HEK293 (cell line): ENCODE data around the gene SIRT7.

ENCODE experiments used
- INSM2 ChIP-seq: fragments of 450-650 bp; formaldehyde crosslinking; IDR thresholded peaks from 2 replicates; pipeline ENCODE4 v1.5.1; 2016; ENCODE audit warnings: missing biosample characterization, missing genetic modification characterization
- KLF10 ChIP-seq: fragments of 450-650 bp; IDR thresholded peaks from 2 replicates; pipeline ENCODE4 v1.5.1; 2018; ENCODE audit warnings: missing biosample characterization, mild to moderate bottlenecking, missing genetic modification characterization
- MZF1 ChIP-seq: fragments of 450-650 bp; formaldehyde crosslinking; IDR thresholded peaks from 2 replicates; pipeline ENCODE4 v1.5.1; 2017; ENCODE audit warnings: missing biosample characterization, missing genetic modification characterization, borderline replicate concordance
- PRDM10 ChIP-seq: fragments of 450-650 bp; formaldehyde crosslinking; IDR thresholded peaks from 2 replicates; pipeline ENCODE4 v1.5.1; 2016; ENCODE audit warnings: missing biosample characterization, missing genetic modification characterization
- SP3 ChIP-seq: fragments of 450-650 bp; formaldehyde crosslinking; IDR thresholded peaks from 2 replicates; pipeline ENCODE4 v1.5.1; 2016; ENCODE audit warnings: missing biosample characterization, missing genetic modification characterization
- SP7 ChIP-seq: fragments of 450-650 bp; formaldehyde crosslinking; IDR thresholded peaks from 2 replicates; pipeline ENCODE4 v1.5.1; 2016; ENCODE audit warnings: missing biosample characterization, missing genetic modification characterization
- YY1 ChIP-seq: fragments of 450-650 bp; formaldehyde crosslinking; IDR thresholded peaks from 2 replicates; pipeline ENCODE4 v1.5.1; 2018; ENCODE audit warnings: missing biosample characterization, missing genetic modification characterization
- ZBTB1 ChIP-seq: fragments of 450-650 bp; formaldehyde crosslinking; IDR thresholded peaks from 2 replicates; pipeline ENCODE4 v1.5.1; 2016; ENCODE audit warnings: missing biosample characterization, missing genetic modification characterization
- ZBTB11 ChIP-seq: fragments of 450-650 bp; formaldehyde crosslinking; conservative IDR thresholded peaks from 2 replicates; pipeline ENCODE4 v1.5.1; 2016; ENCODE audit warnings: low read depth, missing biosample characterization, missing genetic modification characterization
- ZFP3 ChIP-seq: fragments of 450-650 bp; formaldehyde crosslinking; IDR thresholded peaks from 2 replicates; pipeline ENCODE4 v1.5.1; 2016; ENCODE audit warnings: low read depth, missing biosample characterization, missing genetic modification characterization
- ZNF112 ChIP-seq: fragments of 450-650 bp; formaldehyde crosslinking; IDR thresholded peaks from 2 replicates; pipeline ENCODE4 v1.5.0; 2017; ENCODE audit warnings: missing biosample characterization, missing genetic modification characterization
- ZNF155 ChIP-seq: fragments of 450-650 bp; formaldehyde crosslinking; IDR thresholded peaks from 2 replicates; pipeline ENCODE4 v1.5.1; 2016; ENCODE audit warnings: missing biosample characterization, missing genetic modification characterization
- ZNF157 ChIP-seq: fragments of 450-650 bp; formaldehyde crosslinking; IDR thresholded peaks from 2 replicates; pipeline ENCODE4 v1.5.1; 2016; ENCODE audit warnings: missing biosample characterization, missing genetic modification characterization
- ZNF223 ChIP-seq: fragments of 450-650 bp; formaldehyde crosslinking; IDR thresholded peaks from 2 replicates; pipeline ENCODE4 v1.5.1; 2016; ENCODE audit warnings: missing biosample characterization, missing genetic modification characterization
- ZNF335 ChIP-seq: fragments of 450-650 bp; formaldehyde crosslinking; conservative IDR thresholded peaks from 2 replicates; pipeline ENCODE4 v1.5.1; 2016; ENCODE audit warnings: missing biosample characterization, missing genetic modification characterization
- ZNF404 ChIP-seq: fragments of 450-650 bp; formaldehyde crosslinking; IDR thresholded peaks from 2 replicates; pipeline ENCODE4 v1.5.1; 2017; ENCODE audit warnings: missing biosample characterization, missing genetic modification characterization
- ZNF521 ChIP-seq: fragments of 450-650 bp; formaldehyde crosslinking; IDR thresholded peaks from 2 replicates; pipeline ENCODE4 v1.5.1; 2017; ENCODE audit warnings: missing biosample characterization, mild to moderate bottlenecking, missing genetic modification characterization
- ZNF529 ChIP-seq: fragments of 450-650 bp; formaldehyde crosslinking; IDR thresholded peaks from 2 replicates; pipeline ENCODE4 v1.5.1; 2017; ENCODE audit warnings: missing genetic modification characterization, missing biosample characterization; ENCODE audit not compliant: insufficient replicate concordance
- ZNF701 ChIP-seq: fragments of 450-650 bp; formaldehyde crosslinking; IDR thresholded peaks from 2 replicates; pipeline ENCODE4 v1.5.1; 2016; ENCODE audit warnings: missing biosample characterization, missing genetic modification characterization
- ZNF747 ChIP-seq: fragments of 450-650 bp; formaldehyde crosslinking; IDR thresholded peaks from 2 replicates; pipeline ENCODE4 v1.5.1; 2016; ENCODE audit warnings: missing biosample characterization, missing genetic modification characterization
- ZNF76 ChIP-seq: fragments of 450-650 bp; formaldehyde crosslinking; IDR thresholded peaks from 2 replicates; pipeline ENCODE4; 2016; ENCODE audit warnings: low read depth, missing biosample characterization, missing genetic modification characterization, borderline replicate concordance
- ZNF777 ChIP-seq: fragments of 450-650 bp; formaldehyde crosslinking; IDR thresholded peaks from 2 replicates; pipeline ENCODE4 v1.5.1; 2017; ENCODE audit warnings: missing biosample characterization, missing genetic modification characterization, borderline replicate concordance
- ZNF843 ChIP-seq: fragments of 450-650 bp; formaldehyde crosslinking; IDR thresholded peaks from 2 replicates; pipeline ENCODE4 v1.5.1; 2016; ENCODE audit warnings: missing biosample characterization, missing genetic modification characterization
- ZSCAN4 ChIP-seq: fragments of 450-650 bp; formaldehyde crosslinking; IDR thresholded peaks from 2 replicates; pipeline ENCODE4 v1.5.1; 2017; ENCODE audit warnings: missing biosample characterization, missing genetic modification characterization
- TF ChIP-seq, protein P1 (sequence below): fragments of 450-650 bp; formaldehyde crosslinking; IDR thresholded peaks from 2 replicates; pipeline ENCODE4 v1.5.1; 2017; ENCODE audit warnings: missing biosample characterization, missing genetic modification characterization
- TF ChIP-seq, protein P2 (sequence below): fragments of 450-650 bp; formaldehyde crosslinking; IDR thresholded peaks from 2 replicates; pipeline ENCODE4 v1.5.1; 2017; ENCODE audit warnings: missing biosample characterization, missing genetic modification characterization

Gene SIRT7

DNA sequence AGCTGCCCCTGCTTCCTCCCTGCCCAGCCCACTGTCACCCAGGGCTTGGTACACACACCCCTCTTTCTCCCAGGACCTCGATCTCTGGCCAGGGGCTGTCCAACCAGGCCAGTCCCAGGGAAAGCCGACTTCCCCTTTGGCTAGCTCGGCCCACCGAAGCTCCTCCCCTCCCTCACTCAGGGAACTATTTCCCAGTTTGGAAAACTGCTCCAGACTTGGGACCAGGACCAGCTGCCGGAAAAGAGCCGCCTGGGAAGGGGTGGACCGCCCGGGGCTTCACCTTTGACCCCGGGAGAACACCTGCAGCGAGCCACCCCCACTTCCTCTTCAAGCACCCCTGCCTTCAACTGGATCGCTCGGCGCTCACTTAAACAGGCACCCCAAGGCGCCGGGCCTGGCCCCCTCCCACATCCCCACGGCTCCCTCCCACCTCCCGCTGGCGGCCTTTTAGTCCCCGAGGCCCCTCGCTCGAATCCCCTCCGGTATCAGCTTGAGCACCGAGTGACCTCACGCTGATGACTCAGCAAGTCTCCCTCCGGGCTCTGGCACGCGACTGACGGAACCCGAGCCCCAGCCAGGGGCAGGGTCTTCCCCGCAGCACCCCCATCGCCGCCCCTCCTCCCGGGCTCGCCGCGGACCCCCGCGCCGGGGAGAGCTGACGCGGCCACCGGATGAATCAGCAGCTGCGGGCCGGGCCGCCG is 8.6 kb upstream of the SIRT7 start (continued):
- TF ChIP-seq, protein P1, sequence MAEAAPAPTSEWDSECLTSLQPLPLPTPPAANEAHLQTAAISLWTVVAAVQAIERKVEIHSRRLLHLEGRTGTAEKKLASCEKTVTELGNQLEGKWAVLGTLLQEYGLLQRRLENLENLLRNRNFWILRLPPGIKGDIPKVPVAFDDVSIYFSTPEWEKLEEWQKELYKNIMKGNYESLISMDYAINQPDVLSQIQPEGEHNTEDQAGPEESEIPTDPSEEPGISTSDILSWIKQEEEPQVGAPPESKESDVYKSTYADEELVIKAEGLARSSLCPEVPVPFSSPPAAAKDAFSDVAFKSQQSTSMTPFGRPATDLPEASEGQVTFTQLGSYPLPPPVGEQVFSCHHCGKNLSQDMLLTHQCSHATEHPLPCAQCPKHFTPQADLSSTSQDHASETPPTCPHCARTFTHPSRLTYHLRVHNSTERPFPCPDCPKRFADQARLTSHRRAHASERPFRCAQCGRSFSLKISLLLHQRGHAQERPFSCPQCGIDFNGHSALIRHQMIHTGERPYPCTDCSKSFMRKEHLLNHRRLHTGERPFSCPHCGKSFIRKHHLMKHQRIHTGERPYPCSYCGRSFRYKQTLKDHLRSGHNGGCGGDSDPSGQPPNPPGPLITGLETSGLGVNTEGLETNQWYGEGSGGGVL (tag by site-specific recombination), result peak; percentile 92
- TF ChIP-seq ZNF843 (tag by site-specific recombination), result peak; percentile 64
- no peak for TF ChIP-seq KLF10 (tag by site-specific recombination)
- peak; percentile 42 for TF ChIP-seq ZBTB11 (tag by site-specific recombination)
- TF ChIP-seq ZBTB1 (tag by site-specific recombination), result no peak
- no peak for TF ChIP-seq ZNF529
- TF ChIP-seq INSM2 (tag by site-specific recombination), result peak; percentile 64; the same call in 1 of the 2 replicates
- TF ChIP-seq ZNF747 (tag by site-specific recombination), result no peak
- TF ChIP-seq ZNF521 (tag by site-specific recombination), result no peak
- TF ChIP-seq, protein P2, sequence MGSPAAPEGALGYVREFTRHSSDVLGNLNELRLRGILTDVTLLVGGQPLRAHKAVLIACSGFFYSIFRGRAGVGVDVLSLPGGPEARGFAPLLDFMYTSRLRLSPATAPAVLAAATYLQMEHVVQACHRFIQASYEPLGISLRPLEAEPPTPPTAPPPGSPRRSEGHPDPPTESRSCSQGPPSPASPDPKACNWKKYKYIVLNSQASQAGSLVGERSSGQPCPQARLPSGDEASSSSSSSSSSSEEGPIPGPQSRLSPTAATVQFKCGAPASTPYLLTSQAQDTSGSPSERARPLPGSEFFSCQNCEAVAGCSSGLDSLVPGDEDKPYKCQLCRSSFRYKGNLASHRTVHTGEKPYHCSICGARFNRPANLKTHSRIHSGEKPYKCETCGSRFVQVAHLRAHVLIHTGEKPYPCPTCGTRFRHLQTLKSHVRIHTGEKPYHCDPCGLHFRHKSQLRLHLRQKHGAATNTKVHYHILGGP (tag by site-specific recombination), result no peak
- peak; percentile 54; the same call in 1 of the 2 replicates for TF ChIP-seq MZF1 (tag by site-specific recombination)
- TF ChIP-seq ZNF701 (tag by site-specific recombination), result no peak
- no peak for TF ChIP-seq ZNF157
- peak; percentile 91 for TF ChIP-seq ZNF335 (tag by site-specific recombination)
- TF ChIP-seq ZNF155, result no peak
- TF ChIP-seq PRDM10 (tag by site-specific recombination), result peak; percentile 86
- no peak for TF ChIP-seq ZNF777 (tag by site-specific recombination)
- no peak for TF ChIP-seq ZFP3 (tag by site-specific recombination)
- TF ChIP-seq ZNF112 (tag by site-specific recombination), result no peak
- peak; percentile 74 for TF ChIP-seq ZNF76 (tag by site-specific recombination)
- peak; percentile 5; the same call in 1 of the 2 replicates for TF ChIP-seq YY1 (tag by site-specific recombination)
- TF ChIP-seq SP3 (tag by site-specific recombination), result peak; percentile 77
- no peak for TF ChIP-seq ZNF404
- TF ChIP-seq ZSCAN4 (tag by site-specific recombination), result no peak
- TF ChIP-seq SP7 (tag by site-specific recombination), result peak; percentile 89
- no peak for TF ChIP-seq ZNF223 (tag by site-specific recombination)
